Measurements from ENCODE around the gene FEM1C. TPM values are rescaled to one million over a fixed set of nuclear protein-coding genes. Genes with fewer than 3 reads are reported as not detected.
A peak's percentile ranks its signal among the peaks of the same experiment; 100 is the strongest.

The FEM1C gene
- total RNA-seq, 1 donor from 2014 or later: 49.9 TPM

DNA sequence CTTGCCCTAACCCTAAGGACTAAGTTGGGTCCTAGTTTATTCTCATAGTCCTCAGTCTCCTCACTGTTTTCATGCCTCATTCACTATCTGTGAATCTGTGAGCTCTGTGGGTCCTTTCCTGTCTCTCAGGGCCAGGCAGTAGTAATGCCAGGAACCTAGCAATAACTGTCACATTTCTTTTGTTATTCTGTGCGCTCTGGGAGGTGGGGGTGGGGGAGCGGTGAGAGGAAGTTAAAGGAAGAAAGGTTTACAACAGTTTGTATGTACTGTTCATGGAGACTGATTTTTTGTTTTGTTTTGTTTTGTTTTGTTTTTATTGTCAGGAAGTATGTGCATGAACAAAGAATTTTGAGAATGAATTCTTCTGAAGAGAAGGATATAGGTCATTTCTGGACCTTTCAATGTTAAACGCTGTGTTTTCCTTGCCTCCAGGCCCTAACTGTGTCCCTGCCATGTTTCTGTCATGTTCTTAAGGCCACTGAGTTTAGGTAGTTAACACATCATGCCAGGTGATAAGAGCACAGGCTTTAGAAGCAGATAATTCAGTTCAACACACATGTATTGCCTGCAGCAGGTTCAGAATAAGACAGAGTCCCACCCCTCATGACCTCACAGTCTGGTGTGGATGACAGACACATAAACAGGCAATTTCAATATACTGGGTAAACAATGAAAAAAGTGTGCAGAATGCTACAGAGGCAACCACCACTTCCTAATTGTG is 13.3 kb upstream of the FEM1C start:
- no peak for DNase-seq

DNA sequence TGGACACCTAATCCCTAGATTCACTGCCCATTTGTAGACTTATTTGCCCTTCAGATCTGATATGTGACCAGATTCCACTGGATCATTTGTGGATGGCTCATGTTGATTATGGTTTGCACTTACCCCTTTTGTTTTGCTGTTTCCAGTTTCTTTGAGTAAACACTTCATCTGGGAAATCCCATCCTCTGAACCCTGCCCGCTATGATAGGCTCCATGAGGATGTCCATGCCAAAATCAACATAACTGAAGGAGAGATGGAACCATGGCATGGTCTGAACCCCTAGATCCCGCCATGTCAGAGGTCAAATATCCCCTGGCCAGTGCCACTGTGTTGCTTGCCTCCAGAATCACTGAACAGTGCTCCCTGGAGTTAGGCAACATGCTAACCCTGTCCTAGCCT is 11.7 kb upstream of the FEM1C start:
- no peak for DNase-seq

DNA sequence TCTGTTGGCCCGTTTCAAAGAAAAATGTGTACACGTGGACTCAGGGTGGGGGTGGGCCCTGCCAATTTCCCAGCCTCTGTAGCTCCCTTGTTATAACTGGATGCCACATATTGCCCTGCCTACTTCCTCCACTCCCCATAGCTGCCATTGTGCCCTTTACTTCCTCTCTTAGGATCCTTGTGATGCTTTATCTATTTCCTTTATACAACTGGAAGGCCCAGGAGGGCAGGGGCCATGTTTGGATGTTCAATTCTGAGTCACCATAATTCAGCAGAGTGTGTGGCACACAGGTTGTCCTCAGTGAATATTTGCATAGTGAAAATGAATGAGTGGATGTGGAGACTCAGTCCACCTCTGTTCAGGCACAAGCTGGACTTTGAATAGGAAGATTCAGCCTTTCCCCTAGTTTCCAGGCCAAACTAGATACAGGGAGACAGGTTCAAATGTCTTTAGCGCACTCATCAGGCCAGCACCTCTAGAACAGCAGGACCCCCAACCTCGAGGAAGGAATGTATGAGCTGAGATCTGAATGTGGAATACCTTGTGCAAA is 10.6 kb upstream of the FEM1C start:
- no peak for DNase-seq

DNA sequence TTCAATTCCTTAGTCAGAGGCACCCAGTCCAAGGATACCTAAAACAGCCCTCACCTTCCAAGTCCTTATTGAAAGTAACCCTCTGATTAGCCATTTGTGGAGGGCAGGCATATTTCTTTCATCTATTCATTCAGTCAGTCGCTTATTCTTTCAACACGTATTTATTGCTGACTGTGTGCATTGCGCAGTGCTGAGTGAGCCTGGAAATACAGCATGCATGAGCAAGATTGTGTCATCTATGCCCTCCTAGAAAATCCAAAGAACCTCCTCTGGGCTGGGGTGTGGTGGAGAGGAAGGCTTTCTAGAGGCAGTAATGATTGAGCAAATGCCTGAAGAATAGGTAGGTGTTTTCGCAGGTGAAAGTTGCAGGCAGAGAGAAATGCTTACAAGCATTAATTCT is 8.5 kb upstream of the FEM1C start:
- DNase-seq: no peak

DNA sequence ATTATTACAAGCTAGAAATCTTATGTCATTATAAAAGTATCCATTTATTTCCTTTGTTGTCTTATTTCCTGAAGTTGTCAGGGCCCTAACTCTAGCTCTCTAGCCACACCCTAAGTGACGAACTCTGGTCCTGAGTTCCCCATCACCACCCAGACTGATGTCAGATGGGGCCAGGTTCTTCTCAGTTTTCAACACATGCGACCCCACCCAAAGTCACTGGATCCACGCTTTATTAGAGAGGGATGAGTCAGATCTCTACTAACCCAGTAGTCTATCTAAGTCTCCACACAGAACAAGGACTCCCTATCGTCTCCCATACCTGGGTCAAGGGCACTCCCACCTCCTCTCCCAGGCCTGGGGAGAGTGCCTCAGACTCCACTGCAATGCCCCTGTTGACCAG is 6.8 kb upstream of the FEM1C start:
- DNase-seq: no peak

DNA sequence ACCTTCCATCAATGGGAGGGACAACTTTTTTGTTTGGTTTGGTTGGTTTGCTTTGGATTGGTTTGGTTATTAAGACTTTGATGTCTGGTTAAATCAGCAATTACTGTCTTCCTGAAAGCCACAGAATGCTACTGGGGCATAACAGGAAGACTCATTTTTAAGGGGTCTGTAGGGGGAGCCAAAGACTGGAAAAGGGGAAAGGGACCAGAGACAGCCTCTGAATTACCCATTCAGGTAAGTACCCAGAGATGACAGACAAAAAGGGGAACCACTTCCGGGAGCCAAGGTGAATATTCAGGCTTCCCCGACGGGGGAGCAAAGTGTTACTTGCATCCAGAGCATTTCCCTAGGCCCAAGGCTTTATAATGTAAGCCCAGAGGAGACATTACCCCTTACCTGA is 4.6 kb upstream of the FEM1C start:
- no peak for DNase-seq

DNA sequence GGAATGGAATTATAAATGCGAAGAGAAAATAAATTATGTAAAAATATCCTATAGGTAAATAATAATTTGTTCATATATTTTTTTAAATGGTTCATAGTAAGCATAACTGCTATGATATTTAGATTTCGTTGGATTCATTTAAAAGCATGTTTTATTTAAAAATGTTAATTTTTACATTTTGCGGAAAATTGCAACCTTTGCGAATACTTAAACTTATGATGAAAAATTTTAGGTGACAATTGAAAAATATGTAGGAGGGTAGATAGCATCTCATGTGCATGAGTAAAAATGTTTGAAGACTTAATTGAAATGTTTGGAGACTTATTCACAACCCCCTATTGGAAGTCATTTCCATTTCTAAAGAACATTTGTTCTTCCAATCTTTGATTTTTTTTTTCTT is 4.1 kb upstream of the FEM1C start:
- no peak for DNase-seq

DNA sequence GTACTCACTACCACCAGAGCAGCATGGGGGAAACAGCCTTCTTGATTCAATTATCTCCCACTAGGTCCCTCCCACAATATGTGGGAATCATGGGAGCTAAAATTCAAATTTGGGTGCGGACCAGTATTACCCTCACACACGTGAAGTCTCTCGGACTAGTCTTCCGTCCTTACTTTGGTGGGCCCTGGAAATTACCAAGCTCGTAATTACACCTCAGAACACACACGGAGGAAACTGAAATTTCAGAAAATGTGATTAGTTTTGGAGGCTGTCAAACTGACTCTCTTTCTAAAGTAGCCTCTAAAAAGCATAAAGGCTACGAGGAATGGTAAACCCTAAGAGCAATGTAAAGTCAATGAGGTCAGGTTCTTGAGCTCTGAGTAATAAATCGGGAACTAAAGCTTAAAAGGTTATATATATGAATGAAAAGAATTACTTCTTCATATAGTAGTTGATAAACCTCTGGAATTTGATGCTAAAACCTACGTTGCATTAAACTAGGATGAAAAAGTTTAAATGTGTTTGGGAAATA is 842 bp upstream of the FEM1C start:
- DNase-seq: no peak

DNA sequence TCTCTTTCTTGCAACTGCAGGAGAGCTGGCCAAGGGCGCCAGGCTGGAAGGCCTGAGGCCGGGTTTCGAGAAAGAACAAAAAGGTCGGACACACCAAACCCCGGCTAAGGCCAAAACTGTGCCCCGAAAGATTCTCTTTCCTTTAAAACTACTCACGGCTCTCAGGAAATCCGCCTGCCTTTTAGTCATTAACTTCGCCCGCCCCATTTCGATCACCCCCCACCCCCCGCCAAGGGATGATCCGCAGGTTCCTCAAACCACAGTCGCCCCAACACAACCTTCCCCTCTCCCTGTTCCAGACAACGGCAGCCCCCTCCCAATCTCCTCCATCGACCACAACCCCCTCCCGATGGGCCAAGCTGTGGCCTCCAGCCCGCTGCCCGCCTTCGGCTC is 536 bp downstream of the FEM1C start:
- peak; percentile 78 for DNase-seq

DNA sequence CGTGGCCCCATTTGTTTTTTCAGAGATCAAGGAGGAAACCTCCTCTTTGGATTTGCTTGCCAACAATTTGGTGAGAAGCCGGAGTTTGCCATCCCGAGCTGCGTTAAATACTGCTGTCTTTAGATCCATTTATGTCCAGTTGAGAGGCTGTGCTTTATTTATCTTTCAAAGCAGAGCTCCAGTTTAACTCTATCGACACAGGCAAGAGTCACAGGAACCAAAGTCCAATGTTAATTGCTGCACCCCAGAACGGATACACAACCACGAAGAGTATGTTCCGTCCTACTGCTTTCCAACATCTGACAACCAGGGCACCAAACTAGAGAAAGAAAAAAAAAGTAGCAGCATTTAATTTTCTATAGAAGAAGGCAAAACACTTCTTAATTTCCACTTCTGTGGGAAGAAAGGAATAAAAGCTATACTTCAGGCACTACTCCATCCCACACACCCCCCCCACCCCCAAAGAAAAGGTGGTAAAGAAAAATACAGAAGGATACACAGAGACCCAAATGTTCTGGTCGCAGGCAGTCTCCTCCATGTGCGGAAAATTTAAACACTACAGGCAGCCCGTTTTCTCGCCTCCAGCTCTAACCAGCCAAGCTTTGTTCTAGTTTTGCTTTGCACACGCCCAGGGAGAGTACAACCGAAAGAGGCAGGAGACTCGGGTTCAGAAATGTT is 1.1 kb downstream of the FEM1C start:
- DNase-seq: peak; percentile 41

DNA sequence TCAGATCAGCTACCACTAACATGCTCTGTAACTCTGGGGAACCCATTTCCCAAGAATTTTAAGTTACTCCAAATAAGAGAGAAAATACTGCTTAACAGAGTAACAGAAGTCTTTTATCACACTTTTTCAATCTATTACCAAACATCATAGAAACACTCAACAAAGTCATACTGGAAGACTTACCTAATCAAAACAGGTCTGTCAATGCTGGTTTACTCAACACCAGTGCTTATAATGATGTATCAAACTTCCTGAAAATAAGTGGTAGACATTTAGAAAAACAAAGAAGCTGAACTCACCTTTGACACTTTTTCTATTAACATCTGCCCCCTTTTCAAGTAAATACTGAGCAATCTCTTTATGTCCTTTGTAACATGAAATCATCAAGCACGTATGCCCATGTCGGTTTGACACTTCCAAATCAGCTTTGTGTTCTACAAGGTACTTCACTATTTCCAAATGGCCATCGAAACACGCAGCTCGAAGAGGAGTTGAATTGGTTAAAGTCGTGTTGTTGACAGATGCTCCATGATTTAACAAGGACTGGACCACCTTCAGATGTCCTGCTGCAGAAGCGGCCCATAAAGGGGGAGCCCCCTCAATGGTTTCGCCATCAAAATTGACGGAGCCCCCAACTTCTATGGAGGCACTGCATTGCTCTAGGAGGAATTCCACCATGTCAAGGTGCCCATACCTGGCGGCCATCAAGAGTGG is 1.8 kb downstream of the FEM1C start:
- no peak for DNase-seq

DNA sequence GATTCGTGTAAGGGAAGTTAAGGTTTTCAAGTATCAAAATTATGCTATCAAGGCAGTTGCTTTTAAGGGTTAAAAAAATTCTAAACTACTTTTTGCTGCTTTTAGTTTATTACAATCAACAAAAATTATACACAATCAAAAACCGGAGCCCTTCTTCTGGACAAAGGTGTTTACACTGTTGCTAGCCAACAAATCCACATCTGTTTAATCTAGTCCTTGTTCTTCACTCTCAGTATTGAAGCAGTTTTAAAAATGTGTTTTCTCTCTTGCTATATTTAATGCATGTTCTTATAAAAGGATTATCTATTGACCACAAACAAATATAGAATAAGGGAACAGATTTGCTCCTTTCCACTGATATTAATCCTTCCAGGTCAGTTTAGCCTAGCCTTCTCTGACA is 2.5 kb downstream of the FEM1C start:
- peak; percentile 52 for DNase-seq

DNA sequence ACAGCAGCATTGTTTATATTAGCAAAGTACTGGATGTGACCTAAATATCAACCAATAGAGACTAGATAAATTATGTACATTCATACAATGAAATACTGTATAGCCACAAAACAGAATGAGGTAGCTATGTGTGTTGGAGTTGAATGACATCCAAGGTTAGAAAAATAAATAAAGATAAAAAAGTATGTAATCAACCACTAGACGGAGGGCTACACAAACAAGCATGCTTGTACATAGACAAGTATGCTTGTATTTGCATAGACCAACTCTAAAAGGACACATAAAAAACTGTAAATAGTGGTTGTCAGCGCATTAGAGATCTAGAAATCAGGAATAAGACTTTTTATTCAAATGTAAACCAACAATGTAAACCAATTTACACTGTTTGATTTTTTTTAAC is 3.0 kb downstream of the FEM1C start:
- DNase-seq: peak; percentile 28

DNA sequence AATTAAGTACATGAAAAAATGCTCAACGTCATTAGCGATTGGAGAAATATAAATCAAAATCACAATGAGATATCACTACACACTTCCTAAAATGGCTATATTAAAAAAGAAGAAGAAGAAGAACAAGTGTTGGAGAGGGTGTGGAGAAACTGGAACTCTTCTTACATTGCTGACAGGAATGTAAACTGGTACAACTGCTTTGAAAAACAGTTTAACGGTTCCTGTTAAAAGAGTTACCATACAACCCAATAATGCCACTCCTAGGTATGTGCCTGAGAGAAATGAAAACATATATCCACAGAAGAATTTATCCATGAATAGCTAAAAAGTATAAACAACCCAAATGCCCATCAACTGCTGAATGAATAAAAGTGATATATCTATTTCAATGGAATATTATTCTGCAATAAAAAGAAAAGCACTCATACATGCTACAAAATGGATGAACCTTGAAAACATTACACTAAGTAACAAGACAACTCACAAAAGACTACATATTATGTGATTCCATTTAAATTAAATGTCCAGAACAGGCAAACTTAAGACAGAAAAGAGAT is 9.0 kb downstream of the FEM1C start:
- no peak for DNase-seq

DNA sequence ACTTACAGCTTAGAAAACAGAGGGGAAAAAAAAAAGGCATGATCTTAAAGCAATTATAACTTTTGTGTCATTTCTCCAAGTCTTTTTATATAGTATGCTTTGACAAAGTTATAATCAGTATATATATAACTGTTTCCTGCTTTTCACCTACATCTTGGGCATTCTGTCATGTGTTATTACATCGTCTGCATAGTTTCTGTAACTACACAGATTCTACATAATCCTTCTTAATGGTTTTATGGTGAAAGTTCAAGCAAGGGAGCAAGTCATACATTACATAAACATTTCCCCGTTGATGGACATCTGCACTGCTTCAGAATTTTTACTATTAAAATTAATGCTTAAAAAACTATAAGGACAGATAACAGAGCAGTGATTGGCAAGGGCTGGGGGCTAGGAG is 12.1 kb downstream of the FEM1C start:
- no peak for DNase-seq

DNA sequence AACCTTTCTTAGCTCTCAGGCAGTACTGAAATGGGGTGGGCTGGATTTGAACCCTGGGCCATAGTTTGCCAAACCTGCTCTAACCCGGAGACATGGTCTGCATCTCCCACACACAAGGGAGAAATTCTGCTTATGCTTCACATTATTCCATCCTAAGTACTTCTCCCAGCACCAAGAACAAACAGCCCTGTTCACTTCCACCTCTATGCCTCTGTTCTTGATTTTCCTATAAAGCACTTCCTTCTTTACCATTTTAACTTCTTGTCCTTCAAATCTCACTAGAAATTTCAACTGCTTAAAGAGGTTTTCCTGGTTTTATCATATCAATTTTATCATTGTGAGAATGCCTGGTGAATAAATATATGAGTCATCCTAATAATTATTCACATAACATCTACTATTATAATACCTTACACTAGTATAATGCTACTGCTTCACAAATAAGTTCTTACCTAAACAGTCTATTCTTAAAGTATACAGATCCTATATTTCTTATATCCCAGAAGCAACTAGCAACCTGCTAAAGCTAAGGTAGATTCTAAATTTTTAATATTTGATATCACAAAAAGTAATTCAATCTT is 12.7 kb downstream of the FEM1C start:
- DNase-seq: no peak

DNA sequence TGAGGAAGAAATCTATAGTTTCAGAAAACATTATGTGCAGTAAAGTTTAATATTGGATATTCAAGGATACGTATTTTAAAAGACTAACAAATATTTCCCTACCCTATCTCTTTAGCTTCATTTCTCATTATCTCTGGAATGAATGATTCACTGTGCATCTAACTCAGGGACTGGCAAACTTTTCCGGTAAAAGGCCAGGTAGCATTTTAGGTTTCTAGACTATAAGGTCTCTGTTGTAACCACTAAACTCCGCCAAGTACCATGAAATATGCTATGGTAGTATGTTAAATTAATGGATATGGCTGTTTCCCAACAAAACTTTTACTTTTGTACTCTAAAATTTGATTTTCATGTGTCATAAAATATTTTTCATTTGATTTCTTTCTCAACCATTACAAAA is 13.2 kb downstream of the FEM1C start:
- no peak for DNase-seq

DNA sequence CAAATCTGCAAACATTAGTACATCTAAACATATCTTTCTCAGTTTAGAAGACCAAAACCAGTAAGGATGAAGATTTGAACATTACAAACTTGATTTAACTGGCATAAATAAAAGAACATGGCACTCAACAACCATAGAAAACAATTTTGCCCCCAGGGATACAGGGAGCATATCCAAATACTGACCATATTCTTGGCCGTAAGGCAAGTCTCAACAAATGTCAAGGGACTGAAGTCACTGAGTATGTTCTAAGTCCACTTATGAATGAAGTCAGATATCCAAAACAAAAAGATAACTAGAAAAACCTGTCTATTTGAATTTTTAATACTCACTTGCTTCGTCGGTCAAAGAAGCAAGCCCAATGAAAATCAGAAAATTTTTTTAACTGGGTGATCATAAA is 14.1 kb downstream of the FEM1C start:
- DNase-seq: no peak

DNA sequence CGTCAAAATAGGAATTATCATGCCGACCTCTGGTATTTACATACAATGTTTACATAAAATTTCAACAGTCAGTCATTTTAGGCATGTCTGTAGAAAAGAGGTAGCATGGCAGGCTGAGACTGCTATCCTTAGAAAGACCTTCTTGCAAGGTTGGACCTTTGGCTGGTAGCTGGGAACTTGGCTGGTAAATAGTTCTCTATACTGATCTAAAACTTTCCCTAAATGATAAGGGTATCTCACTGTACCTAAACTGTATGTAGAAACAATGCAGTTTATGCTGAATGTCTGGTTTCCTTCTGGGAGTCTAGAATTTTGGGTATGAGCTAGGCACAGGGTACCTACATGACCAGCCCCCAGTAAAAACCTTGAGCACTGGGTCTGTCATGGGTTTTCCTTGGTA is 18.0 kb downstream of the FEM1C start:
- no peak for DNase-seq

DNA sequence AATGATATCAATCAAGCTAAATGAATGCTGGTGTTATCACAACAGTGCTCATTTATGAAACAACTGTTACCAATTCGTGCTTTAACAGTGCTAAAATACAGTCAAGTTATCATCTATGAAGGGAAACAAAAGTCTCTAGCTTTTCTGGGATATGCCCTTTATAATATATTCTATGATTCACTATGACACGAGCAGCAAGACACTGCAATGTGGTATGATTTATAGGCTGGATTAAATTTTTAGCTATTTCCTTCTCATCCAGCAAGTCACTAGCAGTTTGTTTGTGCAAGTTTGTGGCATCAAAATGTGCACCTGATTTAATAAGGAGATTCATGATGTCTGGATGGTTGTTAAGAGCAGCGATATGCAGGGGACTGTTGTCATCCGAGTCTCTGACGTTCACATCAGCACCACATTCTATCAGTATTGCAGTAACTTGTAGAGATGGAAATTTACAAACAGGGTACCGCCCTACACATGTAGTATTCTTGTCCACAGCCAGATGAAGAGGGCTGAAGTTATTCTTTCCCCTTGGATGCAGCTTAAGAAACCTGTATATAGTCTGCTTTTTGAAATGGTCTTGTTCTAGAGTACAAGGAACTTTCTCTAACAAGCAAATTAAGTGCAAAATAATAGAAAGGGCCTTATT is 20.3 kb downstream of the FEM1C start:
- no peak for DNase-seq

DNA sequence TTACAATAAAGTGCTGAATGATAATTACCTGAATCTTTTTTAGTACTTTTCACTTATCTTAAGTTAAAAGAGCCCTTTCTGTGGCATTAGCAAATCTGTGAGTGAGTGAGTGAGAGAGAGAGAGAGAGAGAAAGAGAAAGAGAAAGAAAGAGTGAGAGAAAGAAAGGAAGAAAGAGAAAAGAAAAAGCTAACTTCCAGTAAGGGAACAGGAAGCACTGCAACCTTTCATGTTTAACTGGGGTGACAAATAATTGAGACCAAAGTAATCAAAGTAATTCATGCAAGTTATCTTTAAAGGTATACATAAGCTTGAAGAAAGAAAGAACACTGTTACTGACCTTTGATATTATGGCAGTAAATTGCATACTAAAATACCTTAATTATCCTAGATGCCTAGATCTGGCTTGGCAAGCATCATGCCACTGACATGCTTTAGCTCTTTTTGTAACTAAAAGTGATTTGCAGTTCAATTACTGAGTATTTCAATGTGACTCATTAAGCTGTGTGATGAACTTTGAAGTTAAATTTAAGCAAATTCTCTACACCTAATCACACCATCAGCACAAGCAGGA is 21.7 kb downstream of the FEM1C start:
- DNase-seq: no peak

Measured in tongue (tissue), 2 donors.